ENCODE results near the gene BARX2.

DNA sequence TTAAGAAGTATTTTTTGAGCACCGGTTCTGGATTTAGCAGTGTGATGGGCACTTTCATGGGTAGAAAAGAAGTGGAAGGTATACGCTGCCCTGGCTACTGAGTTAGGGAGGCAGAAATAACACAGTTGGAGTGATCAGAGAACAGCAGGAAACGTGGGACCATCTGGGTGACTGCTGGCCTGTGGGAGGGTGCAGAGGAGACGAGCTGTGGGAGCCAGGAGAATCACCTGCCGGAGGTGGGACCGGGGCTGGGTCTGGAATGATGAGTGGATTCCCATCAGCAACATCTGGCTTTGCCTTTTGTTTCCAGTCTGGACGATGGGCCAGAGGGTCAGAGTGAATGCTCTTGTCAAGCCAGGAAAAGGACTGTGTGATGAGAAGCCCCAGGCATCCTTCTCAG, 66.5 kb downstream of the BARX2 start:
- TF ChIP-seq, protein P1, sequence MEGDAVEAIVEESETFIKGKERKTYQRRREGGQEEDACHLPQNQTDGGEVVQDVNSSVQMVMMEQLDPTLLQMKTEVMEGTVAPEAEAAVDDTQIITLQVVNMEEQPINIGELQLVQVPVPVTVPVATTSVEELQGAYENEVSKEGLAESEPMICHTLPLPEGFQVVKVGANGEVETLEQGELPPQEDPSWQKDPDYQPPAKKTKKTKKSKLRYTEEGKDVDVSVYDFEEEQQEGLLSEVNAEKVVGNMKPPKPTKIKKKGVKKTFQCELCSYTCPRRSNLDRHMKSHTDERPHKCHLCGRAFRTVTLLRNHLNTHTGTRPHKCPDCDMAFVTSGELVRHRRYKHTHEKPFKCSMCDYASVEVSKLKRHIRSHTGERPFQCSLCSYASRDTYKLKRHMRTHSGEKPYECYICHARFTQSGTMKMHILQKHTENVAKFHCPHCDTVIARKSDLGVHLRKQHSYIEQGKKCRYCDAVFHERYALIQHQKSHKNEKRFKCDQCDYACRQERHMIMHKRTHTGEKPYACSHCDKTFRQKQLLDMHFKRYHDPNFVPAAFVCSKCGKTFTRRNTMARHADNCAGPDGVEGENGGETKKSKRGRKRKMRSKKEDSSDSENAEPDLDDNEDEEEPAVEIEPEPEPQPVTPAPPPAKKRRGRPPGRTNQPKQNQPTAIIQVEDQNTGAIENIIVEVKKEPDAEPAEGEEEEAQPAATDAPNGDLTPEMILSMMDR (IDR thresholded peaks at IDR 0.05), result no peak
- no peak for TF ChIP-seq POLR2A (IDR thresholded peaks at IDR 0.05)

Data from uterus (tissue), 2 donors.